ENCODE results near the gene ARHGAP6. TPM values are rescaled to one million over a fixed set of nuclear protein-coding genes. Genes with fewer than 3 reads are reported as not detected.

ARHGAP6 gene
- total RNA-seq, 6 donors from 2014 or later = 14.4 to 40.9 (median 18.0) TPM

DNA sequence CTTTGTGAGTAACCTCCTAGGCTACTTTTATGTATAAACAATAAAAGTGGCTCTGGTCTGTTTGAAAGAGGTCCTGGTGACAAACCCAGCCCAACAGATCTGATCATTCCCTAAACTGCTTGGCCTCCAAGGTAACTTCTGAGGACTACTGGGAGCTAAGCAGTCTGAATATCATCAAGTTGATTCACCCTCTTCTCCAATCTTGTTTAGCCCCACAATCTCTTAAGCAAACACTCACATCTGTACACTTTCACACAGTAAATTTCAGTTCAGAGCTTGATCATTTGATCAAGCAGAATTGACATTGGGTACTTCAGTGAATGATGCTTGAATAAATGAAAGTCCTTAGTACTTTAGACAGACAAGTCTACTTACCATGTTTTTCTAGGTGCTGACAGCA is 479.9 kb downstream of the ARHGAP6 start:
- TF ChIP-seq POLR2AphosphoS5 (IDR thresholded peaks at IDR 0.05) (no peak), POLR2A (IDR thresholded peaks at IDR 0.05) (no peak), EP300 (IDR thresholded peaks at IDR 0.05) (no peak)
- TF ChIP-seq, protein P1, sequence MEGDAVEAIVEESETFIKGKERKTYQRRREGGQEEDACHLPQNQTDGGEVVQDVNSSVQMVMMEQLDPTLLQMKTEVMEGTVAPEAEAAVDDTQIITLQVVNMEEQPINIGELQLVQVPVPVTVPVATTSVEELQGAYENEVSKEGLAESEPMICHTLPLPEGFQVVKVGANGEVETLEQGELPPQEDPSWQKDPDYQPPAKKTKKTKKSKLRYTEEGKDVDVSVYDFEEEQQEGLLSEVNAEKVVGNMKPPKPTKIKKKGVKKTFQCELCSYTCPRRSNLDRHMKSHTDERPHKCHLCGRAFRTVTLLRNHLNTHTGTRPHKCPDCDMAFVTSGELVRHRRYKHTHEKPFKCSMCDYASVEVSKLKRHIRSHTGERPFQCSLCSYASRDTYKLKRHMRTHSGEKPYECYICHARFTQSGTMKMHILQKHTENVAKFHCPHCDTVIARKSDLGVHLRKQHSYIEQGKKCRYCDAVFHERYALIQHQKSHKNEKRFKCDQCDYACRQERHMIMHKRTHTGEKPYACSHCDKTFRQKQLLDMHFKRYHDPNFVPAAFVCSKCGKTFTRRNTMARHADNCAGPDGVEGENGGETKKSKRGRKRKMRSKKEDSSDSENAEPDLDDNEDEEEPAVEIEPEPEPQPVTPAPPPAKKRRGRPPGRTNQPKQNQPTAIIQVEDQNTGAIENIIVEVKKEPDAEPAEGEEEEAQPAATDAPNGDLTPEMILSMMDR (IDR thresholded peaks at IDR 0.05) = no peak
- H3K9me3 ChIP-seq = no peaks in the 10 kb centered on the region
- H3K4me1 ChIP-seq = no peaks in the 10 kb centered on the region
- H3K27me3 ChIP-seq = no peaks in the 10 kb centered on the region
- H3K27ac ChIP-seq = no peak overlapping the region
- DNase-seq (no peak), ATAC-seq (ENCODE audit: low FRiP score in 2 of 2) (no peak)
- no peak overlapping the region for H3K4me3 ChIP-seq
- peaks cover 0 to 3% (median 0%) of the 10 kb centered on the region in 4 donors for H3K36me3 ChIP-seq

DNA sequence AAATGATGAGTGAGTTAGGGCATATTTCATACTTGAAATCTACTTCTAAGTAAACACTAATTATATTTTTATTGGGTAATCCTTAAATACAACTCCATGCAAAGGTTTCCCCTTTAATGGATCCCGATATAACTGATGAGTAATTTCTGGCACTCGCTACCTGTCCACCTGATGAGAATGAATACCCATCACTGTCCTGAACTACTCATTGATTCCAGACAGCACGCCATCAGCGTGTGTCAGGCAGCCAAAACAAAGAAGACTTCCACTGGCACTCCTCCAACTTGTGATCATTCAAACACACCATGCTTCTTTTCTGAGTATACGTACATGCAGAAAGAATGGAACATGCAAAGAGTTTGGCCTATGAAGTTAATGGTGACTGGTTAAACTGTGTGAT is 485.1 kb downstream of the ARHGAP6 start:
- Histone ChIP-seq H3K4me3 (no peak overlapping the region), H3K27ac (no peak overlapping the region), H3K4me1 (no peaks in the 10 kb centered on the region), H3K36me3 (peaks cover 0 to 25% (median 0%) of the 10 kb centered on the region in 4 donors), H3K27me3 (no peaks in the 10 kb centered on the region), H3K9me3 (no peaks in the 10 kb centered on the region)
- ATAC-seq (ENCODE audit: low FRiP score in 2 of 2) = no peak
- DNase-seq = no peak
- TF ChIP-seq, protein P1 (IDR thresholded peaks at IDR 0.05) = no peak
- TF ChIP-seq EP300 (IDR thresholded peaks at IDR 0.05) (no peak), POLR2A (IDR thresholded peaks at IDR 0.05) (no peak), POLR2AphosphoS5 (IDR thresholded peaks at IDR 0.05) (no peak)
- 55 to 65% methylated on average over 5 of the region's 5 CpGs for WGBS, 2 donors

DNA sequence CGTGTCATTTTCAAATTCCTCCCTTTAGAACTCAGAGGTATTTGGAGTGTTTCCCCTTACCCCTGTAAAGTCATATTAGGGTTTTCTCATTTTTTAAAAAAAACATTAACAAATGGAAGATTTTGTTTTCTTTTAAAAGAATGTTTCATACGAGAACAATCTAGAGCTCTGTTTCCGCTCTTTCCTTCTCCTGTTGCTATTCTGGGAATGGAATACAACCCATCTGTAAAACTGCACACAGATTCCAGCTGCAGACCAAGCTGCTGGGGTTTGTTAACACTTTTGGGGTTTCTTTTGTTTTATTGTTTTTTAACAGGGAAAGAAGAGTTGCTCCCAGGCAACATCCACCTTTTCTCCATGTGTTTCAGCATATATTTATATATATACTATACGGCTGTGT is 493.3 kb downstream of the ARHGAP6 start:
- Histone ChIP-seq H3K4me3 (no peak overlapping the region), H3K36me3 (peaks cover 0 to 13% (median 0%) of the 10 kb centered on the region in 4 donors), H3K9me3 (no peaks in the 10 kb centered on the region), H3K27me3 (no peaks in the 10 kb centered on the region), H3K27ac (no peak overlapping the region), H3K4me1 (no peaks in the 10 kb centered on the region)
- WGBS, 2 donors = 73 to 86% methylated on average over 4 of the region's 4 CpGs
- ATAC-seq (ENCODE audit: low FRiP score in 2 of 2) (no peak), DNase-seq (no peak)
- TF ChIP-seq, protein P1 (IDR thresholded peaks at IDR 0.05) = no peak
- TF ChIP-seq EP300 (IDR thresholded peaks at IDR 0.05) (no peak), POLR2A (IDR thresholded peaks at IDR 0.05) (no peak), POLR2AphosphoS5 (IDR thresholded peaks at IDR 0.05) (no peak)

DNA sequence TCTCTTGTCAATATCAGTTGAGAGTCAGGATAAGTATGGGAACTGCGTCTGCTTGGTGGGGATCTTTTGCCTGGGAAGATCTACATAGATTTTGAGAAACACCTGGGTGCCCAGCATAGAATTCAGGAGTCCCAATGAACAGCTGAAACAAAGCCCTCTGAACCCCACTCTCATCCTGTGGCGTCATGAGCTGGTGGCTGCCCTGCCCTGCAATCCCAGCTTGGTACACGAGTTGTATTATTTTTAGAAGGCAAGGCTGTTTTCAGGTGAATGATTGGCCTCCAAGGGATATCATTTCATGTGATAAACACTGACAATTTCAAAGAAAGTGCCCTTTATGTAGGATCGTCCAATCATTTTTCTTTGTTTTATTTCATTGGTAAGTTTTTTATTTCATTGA is 493.8 kb downstream of the ARHGAP6 start:
- DNase-seq = no peak
- Histone ChIP-seq H3K4me1 (no peaks in the 10 kb centered on the region), H3K9me3 (no peaks in the 10 kb centered on the region), H3K27me3 (no peaks in the 10 kb centered on the region), H3K4me3 (no peak overlapping the region), H3K36me3 (peaks cover 0 to 10% (median 0%) of the 10 kb centered on the region in 4 donors), H3K27ac (no peak overlapping the region)
- TF ChIP-seq, protein P1 (IDR thresholded peaks at IDR 0.05) = no peak
- ATAC-seq (ENCODE audit: low FRiP score in 2 of 2) = no peak
- WGBS, 2 donors = 63 to 87% methylated on average over 2 to 4 of the region's 4 CpGs

DNA sequence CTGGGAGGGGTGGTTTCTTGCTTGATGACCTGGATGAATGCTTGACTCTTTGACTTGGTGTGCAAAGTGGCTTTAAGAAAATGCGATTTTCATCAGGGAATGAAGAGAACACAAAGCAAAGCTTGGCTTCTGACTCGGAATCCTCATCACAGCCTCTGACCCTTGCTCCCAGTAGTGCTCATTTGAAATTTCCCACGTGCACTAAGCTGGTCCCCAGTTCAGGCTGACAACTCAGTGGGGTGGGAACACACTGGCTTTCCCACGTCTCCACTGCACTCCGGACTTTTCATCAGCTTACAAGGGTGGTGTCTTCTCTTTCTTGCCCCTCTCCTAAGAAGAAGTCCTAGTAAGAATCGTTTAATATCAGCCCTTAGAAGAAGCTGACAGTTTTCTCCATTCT is 501.3 kb downstream of the ARHGAP6 start:
- no peaks in the 10 kb centered on the region for H3K27me3 ChIP-seq
- no peaks in the 10 kb centered on the region for H3K36me3 ChIP-seq
- TF ChIP-seq EP300 (IDR thresholded peaks at IDR 0.05) (no peak), POLR2AphosphoS5 (IDR thresholded peaks at IDR 0.05) (no peak), POLR2A (IDR thresholded peaks at IDR 0.05) (no peak)
- TF ChIP-seq, protein P1 (IDR thresholded peaks at IDR 0.05) = no peak
- no peaks in the 10 kb centered on the region for H3K4me1 ChIP-seq
- 56 to 61% methylated on average over 4 to 6 of the region's 6 CpGs for WGBS, 2 donors
- no peaks in the 10 kb centered on the region for H3K9me3 ChIP-seq
- H3K4me3 ChIP-seq = no peak overlapping the region
- DNase-seq (no peak), ATAC-seq (ENCODE audit: low FRiP score in 2 of 2) (no peak)
- H3K27ac ChIP-seq = no peak overlapping the region

Measured in upper lobe of left lung (tissue), 6 donors.